Neural cell (in vitro differentiated cells): ENCODE data around the gene MXD3.

Source experiments
- EZH2 ChIP-seq: fragments of 200-600, 300-800 bp; shearing (Covaris generic), sonication (generic); IDR thresholded peaks from 2 replicates; pipeline ENCODE4 v1.6.1; 2014; ENCODE audit warnings: antibody characterized with exemption, low read length, borderline replicate concordance, mild to moderate bottlenecking; ENCODE audit not compliant: insufficient read depth, poor library complexity, severe bottlenecking
- POLR2AphosphoS5 ChIP-seq: IDR thresholded peaks from 2 replicates; pipeline ENCODE4 v1.6.1; 2012
- TAF1 ChIP-seq: IDR thresholded peaks from 2 replicates; pipeline ENCODE4 v1.6.1; 2012; ENCODE audit warnings: low read depth
- TF ChIP-seq, protein P1 (sequence below): fragments of 450-650 bp; IDR thresholded peaks from 2 replicates; pipeline ENCODE4 v1.5.1; 2014; ENCODE audit warnings: antibody characterized with exemption, mild to moderate bottlenecking, moderate library complexity; ENCODE audit not compliant: poor library complexity, severe bottlenecking
- TF ChIP-seq, protein P2 (sequence below): IDR thresholded peaks from 2 replicates; pipeline ENCODE4 v1.6.1; 2012; ENCODE audit warnings: borderline replicate concordance

DNA sequence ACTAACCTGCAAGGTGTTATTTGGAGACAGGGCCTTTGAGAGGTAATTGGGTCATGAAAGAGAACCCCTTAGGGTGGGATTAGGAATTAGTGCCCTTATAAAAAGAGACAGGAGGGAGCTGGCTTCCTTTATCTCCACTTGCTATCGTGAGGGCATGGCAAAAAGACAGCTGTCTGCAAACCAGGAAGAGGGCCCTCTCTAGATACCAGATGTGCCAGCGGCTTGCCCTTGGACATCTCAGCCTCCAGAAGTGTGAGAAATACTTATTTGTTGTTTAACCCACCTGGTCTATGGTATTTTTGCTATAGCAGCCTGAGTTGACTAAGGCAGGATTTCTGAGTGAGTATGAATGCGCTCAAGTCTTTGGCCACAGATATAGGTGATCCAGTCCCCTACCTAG lies 45.0 kb upstream of the MXD3 start:
- TF ChIP-seq, protein P1, sequence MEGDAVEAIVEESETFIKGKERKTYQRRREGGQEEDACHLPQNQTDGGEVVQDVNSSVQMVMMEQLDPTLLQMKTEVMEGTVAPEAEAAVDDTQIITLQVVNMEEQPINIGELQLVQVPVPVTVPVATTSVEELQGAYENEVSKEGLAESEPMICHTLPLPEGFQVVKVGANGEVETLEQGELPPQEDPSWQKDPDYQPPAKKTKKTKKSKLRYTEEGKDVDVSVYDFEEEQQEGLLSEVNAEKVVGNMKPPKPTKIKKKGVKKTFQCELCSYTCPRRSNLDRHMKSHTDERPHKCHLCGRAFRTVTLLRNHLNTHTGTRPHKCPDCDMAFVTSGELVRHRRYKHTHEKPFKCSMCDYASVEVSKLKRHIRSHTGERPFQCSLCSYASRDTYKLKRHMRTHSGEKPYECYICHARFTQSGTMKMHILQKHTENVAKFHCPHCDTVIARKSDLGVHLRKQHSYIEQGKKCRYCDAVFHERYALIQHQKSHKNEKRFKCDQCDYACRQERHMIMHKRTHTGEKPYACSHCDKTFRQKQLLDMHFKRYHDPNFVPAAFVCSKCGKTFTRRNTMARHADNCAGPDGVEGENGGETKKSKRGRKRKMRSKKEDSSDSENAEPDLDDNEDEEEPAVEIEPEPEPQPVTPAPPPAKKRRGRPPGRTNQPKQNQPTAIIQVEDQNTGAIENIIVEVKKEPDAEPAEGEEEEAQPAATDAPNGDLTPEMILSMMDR, result no peak
- TF ChIP-seq, protein P2, sequence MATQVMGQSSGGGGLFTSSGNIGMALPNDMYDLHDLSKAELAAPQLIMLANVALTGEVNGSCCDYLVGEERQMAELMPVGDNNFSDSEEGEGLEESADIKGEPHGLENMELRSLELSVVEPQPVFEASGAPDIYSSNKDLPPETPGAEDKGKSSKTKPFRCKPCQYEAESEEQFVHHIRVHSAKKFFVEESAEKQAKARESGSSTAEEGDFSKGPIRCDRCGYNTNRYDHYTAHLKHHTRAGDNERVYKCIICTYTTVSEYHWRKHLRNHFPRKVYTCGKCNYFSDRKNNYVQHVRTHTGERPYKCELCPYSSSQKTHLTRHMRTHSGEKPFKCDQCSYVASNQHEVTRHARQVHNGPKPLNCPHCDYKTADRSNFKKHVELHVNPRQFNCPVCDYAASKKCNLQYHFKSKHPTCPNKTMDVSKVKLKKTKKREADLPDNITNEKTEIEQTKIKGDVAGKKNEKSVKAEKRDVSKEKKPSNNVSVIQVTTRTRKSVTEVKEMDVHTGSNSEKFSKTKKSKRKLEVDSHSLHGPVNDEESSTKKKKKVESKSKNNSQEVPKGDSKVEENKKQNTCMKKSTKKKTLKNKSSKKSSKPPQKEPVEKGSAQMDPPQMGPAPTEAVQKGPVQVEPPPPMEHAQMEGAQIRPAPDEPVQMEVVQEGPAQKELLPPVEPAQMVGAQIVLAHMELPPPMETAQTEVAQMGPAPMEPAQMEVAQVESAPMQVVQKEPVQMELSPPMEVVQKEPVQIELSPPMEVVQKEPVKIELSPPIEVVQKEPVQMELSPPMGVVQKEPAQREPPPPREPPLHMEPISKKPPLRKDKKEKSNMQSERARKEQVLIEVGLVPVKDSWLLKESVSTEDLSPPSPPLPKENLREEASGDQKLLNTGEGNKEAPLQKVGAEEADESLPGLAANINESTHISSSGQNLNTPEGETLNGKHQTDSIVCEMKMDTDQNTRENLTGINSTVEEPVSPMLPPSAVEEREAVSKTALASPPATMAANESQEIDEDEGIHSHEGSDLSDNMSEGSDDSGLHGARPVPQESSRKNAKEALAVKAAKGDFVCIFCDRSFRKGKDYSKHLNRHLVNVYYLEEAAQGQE, result no peak
- TF ChIP-seq EZH2 (no peak), POLR2AphosphoS5 (no peak), TAF1 (no peak)
